Measurements from ENCODE around the gene KRT77.

KRT77 gene

DNA sequence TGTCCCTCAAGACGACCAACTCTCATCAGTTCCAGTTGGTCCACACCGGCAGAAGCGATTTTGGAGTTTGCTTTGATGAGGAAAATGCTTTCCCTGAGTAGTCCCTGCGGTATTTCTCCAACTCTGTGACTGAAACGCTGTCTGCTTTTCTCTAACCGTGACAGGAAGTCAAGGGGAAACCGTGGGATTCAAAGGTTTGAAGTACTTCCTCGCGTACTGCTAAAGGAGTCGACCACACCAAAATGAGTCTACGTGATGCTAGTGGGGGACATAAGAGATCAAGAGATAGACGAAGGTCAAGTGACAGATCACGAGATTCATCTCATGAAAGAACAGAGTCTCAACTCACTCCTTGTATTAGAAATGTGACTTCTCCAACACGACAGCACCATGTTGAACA, 45.3 kb upstream of the KRT77 start:
- no peak overlapping the region for H3K9ac ChIP-seq (ENCODE audit: low read length)
- H3K4me1 ChIP-seq (ENCODE audit: low read length), result no peaks in the 10 kb centered on the region

DNA sequence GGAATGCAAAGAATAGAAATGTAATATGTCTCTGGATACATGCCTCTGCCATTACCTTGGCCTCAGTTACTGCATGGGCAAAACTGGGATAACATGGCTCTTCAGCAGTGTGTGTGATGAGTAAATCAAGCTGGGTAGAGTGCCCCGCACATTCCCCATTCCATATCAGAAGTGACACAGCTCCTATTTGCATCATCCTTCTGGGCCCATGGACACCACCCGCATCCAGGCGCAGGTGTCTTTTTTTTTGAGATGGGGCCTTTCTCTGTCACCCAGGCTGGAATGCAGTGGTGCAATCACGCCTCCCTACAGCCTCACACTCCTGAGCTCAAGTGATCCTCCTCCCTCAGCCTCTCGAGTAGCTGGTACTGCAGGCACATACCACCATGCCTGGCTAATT, 42.2 kb upstream of the KRT77 start:
- no peaks in the 10 kb centered on the region for H4K20me1 ChIP-seq (ENCODE audit: insufficient read depth, low read length)
- no peak overlapping the region for H3K4me3 ChIP-seq (ENCODE audit: low read length)
- H3K27ac ChIP-seq (ENCODE audit: low read length), result no peak overlapping the region
- no peak for TF ChIP-seq EZH2phosphoT487 (IDR thresholded peaks at IDR 0.05; ENCODE audit: low read depth)
- TF ChIP-seq, protein P1, sequence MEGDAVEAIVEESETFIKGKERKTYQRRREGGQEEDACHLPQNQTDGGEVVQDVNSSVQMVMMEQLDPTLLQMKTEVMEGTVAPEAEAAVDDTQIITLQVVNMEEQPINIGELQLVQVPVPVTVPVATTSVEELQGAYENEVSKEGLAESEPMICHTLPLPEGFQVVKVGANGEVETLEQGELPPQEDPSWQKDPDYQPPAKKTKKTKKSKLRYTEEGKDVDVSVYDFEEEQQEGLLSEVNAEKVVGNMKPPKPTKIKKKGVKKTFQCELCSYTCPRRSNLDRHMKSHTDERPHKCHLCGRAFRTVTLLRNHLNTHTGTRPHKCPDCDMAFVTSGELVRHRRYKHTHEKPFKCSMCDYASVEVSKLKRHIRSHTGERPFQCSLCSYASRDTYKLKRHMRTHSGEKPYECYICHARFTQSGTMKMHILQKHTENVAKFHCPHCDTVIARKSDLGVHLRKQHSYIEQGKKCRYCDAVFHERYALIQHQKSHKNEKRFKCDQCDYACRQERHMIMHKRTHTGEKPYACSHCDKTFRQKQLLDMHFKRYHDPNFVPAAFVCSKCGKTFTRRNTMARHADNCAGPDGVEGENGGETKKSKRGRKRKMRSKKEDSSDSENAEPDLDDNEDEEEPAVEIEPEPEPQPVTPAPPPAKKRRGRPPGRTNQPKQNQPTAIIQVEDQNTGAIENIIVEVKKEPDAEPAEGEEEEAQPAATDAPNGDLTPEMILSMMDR (IDR thresholded peaks at IDR 0.05; ENCODE audit: low read depth, low read length), result no peak
- no peaks in the 10 kb centered on the region for H3K79me2 ChIP-seq (ENCODE audit: low read length)
- H3K4me2 ChIP-seq (ENCODE audit: low read length), result no peak overlapping the region
- no peaks in the 10 kb centered on the region for H3K9me3 ChIP-seq (ENCODE audit: insufficient read depth, low read length)
- peaks cover 8% of the 10 kb centered on the region for H3K27me3 ChIP-seq (ENCODE audit: low read depth, low read length)
- H3K4me1 ChIP-seq (ENCODE audit: low read length), result no peaks in the 10 kb centered on the region
- no peak overlapping the region for H3K9ac ChIP-seq (ENCODE audit: low read length)
- no peak overlapping the region for H2AFZ ChIP-seq (ENCODE audit: low read depth, low read length)
- H3K36me3 ChIP-seq (replicated peaks; ENCODE audit: low read depth, low read length), result no peaks in the 10 kb centered on the region

More for the DNA sequence above, 45.3 kb upstream of the KRT77 start:
- Histone ChIP-seq H3K27me3 (ENCODE audit: low read depth, low read length) (peaks cover 17% of the 10 kb centered on the region), H3K79me2 (ENCODE audit: low read length) (no peaks in the 10 kb centered on the region), H4K20me1 (ENCODE audit: insufficient read depth, low read length) (no peaks in the 10 kb centered on the region), H3K36me3 (replicated peaks; ENCODE audit: low read depth, low read length) (no peaks in the 10 kb centered on the region), H2AFZ (ENCODE audit: low read depth, low read length) (no peak overlapping the region), H3K4me3 (ENCODE audit: low read length) (no peak overlapping the region), H3K27ac (ENCODE audit: low read length) (no peak overlapping the region), H3K4me2 (ENCODE audit: low read length) (no peak overlapping the region), H3K9me3 (ENCODE audit: insufficient read depth, low read length) (no peaks in the 10 kb centered on the region)
- TF ChIP-seq EZH2phosphoT487 (IDR thresholded peaks at IDR 0.05; ENCODE audit: low read depth), result no peak
- TF ChIP-seq, protein P1 (IDR thresholded peaks at IDR 0.05; ENCODE audit: low read depth, low read length), result no peak

DNA sequence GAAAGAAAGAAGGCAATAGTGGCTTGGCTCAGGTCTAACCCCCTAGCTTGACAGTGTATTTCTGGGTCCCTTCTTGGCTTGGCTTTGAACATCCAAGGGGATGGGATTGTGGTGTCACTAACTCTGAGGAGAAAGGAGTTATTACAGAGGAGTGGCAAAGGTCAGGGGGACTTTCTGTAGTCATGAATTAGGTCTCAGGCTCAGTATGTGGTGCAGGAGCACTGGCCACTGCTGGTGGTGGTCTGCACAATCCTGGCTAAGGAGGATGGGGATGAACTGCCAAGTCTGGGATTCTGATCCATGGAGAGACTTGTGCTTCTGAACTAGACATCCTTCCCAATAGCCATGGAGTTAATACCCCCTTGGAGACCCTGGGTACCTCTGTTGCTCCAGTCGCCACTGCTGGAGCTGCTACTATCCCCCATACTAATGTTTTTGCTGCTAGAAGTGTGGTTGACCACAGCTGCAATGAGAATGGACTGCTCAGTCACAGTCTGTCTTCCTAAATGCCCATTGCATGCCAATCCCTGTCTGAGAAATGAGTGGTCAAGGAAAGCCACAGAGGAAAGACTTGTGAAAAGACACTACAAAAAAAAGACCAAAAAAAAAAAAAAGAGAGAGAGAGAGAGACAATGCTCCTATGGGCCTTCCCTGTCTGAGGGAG, 41.3 kb upstream of the KRT77 start:
- Histone ChIP-seq H3K36me3 (replicated peaks; ENCODE audit: low read depth, low read length) (no peaks in the 10 kb centered on the region), H3K79me2 (ENCODE audit: low read length) (no peaks in the 10 kb centered on the region), H3K9me3 (ENCODE audit: insufficient read depth, low read length) (no peaks in the 10 kb centered on the region), H3K4me3 (ENCODE audit: low read length) (no peak overlapping the region), H3K4me1 (ENCODE audit: low read length) (no peaks in the 10 kb centered on the region), H3K9ac (ENCODE audit: low read length) (no peak overlapping the region), H3K4me2 (ENCODE audit: low read length) (no peak overlapping the region), H2AFZ (ENCODE audit: low read depth, low read length) (no peak overlapping the region), H3K27me3 (ENCODE audit: low read depth, low read length) (no peaks in the 10 kb centered on the region), H4K20me1 (ENCODE audit: insufficient read depth, low read length) (no peaks in the 10 kb centered on the region), H3K27ac (ENCODE audit: low read length) (no peak overlapping the region)
- TF ChIP-seq, protein P1 (IDR thresholded peaks at IDR 0.05; ENCODE audit: low read depth, low read length), result no peak

DNA sequence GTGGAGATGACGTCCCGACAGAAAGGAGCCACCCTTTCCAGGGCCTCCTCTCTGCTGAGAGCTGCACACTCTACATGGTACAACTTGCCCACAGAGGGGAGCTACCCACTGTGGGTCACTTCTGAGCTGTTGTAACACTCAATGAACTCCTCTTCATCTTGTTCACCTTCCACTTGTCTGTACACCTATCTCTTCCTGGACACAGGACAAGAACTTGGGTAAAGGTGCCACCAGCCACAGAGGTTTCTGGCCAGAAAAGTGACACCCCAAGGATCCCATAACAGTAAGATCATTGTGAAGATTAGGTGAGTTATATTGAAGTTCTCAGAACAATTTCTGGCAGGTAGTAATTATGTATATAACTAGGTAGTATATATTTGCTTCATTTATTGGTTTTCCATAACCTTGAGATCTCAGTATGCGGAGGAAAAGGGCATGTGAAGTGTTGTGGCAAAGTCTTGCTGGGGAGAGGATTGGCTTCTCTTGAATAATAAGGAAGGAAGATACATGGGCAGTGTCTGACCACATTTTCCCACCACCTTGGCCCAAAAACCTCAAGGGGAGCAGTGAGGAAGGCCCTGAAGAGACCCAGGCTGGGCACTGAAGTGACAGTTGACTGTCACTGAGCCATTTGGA, 39.6 kb upstream of the KRT77 start:
- H3K9me3 ChIP-seq (ENCODE audit: insufficient read depth, low read length), result no peaks in the 10 kb centered on the region
- no peak overlapping the region for H3K4me3 ChIP-seq (ENCODE audit: low read length)
- no peak overlapping the region for H2AFZ ChIP-seq (ENCODE audit: low read depth, low read length)
- H3K27me3 ChIP-seq (ENCODE audit: low read depth, low read length), result no peaks in the 10 kb centered on the region
- no peak for TF ChIP-seq EZH2phosphoT487 (IDR thresholded peaks at IDR 0.05; ENCODE audit: low read depth)
- TF ChIP-seq, protein P1 (IDR thresholded peaks at IDR 0.05; ENCODE audit: low read depth, low read length), result no peak
- H3K36me3 ChIP-seq (replicated peaks; ENCODE audit: low read depth, low read length), result no peaks in the 10 kb centered on the region
- H4K20me1 ChIP-seq (ENCODE audit: insufficient read depth, low read length), result no peaks in the 10 kb centered on the region
- H3K27ac ChIP-seq (ENCODE audit: low read length), result no peak overlapping the region
- no peaks in the 10 kb centered on the region for H3K4me1 ChIP-seq (ENCODE audit: low read length)
- H3K79me2 ChIP-seq (ENCODE audit: low read length), result no peaks in the 10 kb centered on the region
- H3K9ac ChIP-seq (ENCODE audit: low read length), result no peak overlapping the region
- no peak overlapping the region for H3K4me2 ChIP-seq (ENCODE audit: low read length)

Data from OCI-LY3 (cell line).